ENCODE results near the gene MOXD1. TPM values are rescaled to one million over a fixed set of nuclear protein-coding genes. Genes with fewer than 3 reads are reported as not detected.

The MOXD1 gene
- total and polyA plus RNA-seq, 2 of the 8 experiments (the other 6 are each of a cell fraction or from before 2014, with no cell fraction given): 1.6 to 3.5 TPM

DNA sequence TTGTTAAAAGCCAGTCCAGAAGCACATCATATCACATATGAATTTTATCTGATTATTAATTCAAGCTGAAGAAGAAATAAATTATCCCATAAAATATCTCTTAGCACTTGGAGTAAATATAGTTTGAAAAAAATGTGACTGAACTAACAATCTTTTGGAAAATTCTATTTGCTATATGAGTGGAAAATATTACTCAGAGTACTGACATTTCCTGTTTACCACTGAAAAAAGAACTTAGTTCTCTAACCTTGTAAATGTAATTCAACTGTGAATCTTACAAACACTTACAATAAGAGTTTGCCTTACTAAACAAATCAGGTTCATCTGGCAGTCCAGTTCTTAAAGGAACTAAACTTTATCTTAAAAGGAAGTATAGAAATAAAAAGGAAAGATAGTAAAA is 44.2 kb downstream of the MOXD1 start (continued):
- TF ChIP-seq BACH1 (IDR thresholded peaks at IDR 0.05; ENCODE audit: low read length) (no peak), SP1 (IDR thresholded peaks at IDR 0.05; ENCODE audit: low read depth, low read length) (no peak)
